GM20431 (cell line): ENCODE measurements around the gene WAPL.

Source experiments
- in situ Hi-C: fragments of 300-500 bp; cut with MseI, MboI; formaldehyde crosslinking; loops from one replicate; pipeline ENCODE4 v1.15.0; 2020; ENCODE audit warnings: low sequenced_read_pairs; ENCODE audit not compliant: unreplicated experiment

WAPL gene

DNA sequence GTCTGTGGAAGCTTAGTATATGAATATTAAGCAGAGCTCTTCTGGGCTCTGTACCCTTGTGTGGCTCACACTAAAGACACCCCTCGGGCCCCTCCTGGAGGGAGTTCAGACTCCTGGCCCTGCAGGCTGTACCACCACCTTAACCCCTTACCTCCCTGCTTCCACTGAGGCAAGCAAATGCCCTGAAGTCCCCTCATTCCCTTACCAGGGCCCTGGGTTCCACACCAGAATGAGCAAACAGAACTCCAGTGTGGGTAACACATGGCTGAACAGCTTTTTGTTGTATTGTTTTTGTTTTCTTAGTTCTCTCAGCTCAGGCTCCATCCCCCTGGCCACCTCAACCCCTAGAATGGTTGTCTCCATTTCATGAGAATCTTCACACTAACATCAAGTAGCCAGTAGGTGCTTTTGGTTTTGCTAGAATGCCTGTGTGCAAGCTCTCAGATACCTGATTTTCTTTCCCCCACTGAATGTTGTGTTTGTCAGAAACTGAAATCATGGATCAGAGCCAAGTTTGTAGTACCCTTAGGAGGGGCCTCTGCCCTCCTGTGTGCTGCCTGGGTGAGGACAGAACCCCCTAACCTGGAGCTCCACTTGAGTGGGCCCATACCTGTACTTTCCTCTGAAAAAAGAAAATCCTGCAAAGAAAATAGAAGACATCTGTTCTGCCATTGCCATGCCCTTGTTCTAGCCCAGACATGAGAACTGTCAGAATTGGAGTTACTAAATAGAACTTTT, 2.8 kb upstream of the WAPL start:
- in situ Hi-C loops: no loop called here

DNA sequence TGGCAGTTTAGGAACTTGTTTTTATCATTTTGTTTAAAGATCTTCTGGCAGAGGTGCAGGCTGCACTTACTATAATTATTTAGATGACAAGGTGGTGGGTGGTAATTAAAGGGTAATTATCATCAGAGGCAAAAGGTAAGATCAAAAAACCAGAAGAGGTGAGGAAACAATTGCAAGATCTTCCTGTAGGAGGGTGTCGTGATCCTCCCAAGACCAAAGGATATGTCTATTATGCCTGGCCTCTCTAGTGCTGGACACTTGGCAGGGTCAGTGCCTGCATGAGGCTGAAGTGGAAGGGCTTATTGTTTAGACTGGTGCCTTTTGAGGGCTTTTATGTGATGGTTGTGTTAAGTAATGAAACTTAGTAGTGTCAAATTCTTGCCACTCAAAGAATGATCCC, 1.8 kb upstream of the WAPL start:
- in situ Hi-C loops: no loop called here

DNA sequence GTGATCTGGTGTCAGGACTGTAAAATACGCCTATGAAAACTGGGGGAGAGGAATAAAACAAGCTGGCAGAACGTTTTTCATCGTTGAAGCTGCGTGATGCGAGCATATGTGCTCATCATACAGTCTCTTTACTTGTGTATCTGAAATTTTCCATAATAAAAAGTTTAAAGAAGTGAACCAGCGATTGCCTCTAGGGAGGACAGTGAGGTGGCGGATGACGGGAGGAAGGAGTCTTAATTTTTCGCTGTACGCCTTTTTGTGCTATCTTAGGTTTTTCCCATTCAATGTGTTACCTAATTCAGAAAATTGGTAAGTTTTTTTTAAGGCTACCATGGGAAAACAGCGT, 891 bp upstream of the WAPL start:
- in situ Hi-C loops: no loop called here

DNA sequence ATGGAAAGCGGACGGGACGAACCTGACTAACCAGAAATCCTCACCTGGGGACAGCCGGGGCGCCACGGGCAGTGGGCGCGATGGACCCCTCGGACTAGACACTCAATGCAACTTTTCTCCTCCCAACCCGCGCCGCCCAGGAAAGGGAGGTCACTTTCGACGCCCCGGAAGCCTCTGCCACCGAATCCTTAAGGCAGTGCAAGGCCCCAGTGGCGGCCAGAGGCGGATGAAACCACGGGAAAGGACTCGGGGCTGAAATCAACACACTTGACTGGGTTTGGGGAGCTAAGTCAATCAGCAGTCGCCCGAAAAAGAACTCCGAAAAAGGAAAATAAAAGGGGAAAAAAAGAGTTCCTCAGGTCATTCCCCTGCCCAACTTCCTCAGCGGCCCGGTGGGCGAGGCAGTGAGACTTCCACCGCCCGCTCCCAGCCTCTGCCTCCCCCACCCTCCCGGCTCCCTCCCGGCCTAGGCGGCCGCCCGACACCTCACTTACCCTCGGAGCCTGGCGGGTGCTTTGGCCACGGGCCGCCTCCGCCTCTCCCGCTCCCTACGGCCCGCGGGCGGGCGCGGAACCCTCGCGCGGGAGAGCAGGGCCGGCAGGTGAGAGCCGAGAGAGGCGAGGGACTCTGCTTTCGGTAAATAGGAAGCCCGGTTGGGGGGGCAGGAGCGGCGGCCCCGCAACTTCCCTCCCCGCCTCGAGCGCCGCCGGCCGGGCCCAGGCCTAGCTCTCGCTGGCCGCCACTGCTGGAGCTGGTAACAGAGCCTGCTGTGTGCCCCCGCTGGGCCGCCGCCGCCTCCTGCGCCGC, 518 bp downstream of the WAPL start:
- in situ Hi-C loops: no loop called here

DNA sequence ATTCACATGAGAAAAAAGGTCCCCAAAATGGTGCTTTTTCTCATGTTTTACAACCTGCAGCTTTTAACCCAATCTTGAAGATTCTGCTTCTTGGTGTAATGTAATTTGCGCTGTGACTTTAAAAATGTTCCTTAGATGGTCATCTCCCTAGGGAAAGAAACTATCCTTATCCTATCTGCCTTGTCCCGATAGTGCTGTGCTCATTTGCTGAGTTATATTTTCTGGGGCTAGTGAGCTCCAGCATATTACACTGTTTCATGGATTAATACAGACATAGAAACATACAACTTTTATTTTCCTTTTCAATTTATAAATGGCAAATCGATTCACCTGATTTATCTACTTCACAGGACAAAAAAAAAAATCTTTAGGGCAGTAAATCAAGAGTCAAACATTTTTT, 2.8 kb downstream of the WAPL start:
- in situ Hi-C loops: no loop called here

DNA sequence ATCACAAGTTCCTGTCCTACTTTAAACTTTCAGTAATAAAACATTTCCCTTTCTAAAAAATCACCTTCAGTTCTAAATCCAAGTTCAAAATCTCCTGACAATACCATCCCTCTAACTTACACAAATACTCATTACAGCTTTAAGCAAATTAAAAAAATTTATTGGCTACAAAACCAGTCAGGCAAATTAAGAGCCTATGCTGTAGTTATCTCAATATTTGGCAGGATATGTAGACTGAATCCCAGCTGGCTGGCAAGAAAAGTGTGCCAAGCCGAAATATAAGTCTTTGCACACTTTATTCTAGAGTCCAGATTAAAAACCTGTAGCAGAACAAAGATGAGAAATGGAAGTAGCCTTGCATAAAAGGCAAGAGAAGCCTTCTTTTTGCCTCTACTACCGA, 9.5 kb downstream of the WAPL start:
- in situ Hi-C loops: no loop called here

DNA sequence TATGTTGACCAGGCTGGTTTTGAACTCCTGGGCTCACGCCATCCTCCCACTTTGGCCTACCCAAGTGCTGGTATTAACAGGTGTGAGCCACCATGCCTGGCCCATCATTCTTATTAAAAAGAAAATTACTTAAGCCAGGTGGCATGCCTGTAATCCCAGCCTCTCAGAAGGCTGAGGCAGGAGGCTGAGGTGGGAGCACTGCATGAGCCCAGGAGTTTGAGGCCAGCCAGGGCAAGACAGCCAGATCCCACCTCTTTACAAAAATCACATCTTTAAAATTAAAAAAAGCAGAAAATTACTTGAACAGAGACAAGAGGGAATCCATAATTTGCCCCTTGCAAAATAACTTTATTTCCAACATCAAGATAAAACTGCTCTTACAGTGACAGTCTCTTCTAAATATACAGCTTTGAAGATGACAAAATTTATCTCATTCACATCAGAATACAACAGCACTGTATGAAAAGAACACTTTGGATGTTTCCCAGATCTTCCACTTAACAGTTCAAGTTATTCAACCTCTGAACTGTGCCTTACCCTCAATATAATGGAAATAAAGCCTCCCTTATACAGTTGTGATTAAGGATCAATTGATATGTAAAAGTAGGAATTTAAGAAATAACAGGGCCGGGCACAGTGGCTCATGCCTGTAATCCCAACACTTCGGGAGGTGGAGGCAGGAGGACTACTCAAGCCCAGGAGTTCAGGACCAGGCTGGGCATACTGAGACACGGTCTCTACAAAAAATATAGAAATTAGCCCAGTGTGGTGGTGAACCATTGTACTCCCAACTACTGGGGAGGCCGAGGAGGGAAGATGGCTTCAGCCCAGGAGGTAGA, 10.3 kb downstream of the WAPL start:
- in situ Hi-C loops: no loop called here

DNA sequence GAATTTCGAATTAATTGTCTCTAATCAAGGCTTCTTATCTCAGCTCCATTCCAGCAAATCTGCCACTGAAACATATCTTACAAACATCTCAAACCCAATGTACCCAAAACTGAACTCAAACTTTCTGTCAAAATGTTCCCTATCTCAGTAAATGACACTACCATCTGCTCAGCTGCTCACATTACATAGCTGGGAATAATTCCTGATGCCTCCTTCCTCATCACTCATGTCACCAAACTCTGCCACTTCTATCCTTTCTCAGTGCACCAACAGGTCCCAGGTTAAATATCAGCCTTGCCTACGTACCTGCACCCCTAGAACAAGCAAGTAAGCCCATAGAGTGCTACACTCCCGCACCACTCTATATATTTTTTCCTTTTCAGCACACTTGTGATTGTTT, 12.4 kb downstream of the WAPL start:
- in situ Hi-C loops: no loop called here

DNA sequence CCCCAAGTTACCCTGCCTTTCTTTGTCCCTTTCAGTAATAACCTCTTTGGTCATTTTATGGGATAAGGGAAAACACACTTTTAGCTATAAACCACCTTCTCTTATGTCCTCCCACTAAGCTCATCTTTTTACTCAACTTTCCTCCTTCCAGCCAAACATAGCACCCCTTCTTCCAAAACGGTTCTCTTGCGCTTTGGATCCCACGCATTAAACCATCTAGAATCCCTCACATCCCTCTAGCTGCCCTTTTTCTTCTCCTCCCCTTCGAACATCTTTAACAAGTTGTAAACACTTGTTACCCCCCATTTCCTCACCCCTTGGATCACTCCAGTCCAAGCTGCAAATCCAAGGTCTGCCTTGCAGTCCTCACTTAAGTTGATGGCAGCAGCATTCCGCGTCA, 13.4 kb downstream of the WAPL start:
- in situ Hi-C loops: no loop called here

DNA sequence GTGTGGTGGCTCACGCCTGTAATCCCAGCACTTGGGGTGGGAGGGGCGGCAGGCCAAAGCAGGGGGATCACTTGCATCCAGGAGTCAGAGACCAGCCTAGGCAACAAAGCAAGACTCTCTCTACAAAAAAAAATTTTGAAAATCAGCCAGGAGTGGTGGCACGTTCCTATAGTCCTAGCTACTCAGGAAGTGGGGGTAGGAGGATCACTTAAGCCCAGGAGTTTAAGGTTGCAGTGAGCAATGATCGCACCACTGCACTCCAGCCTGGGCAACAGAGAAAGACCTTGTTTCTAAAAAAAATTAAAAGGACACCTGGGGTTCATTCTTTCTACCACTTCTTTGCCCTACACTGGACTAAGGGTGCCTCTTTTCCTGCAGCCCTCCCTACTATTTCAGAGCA, 15.1 kb downstream of the WAPL start:
- in situ Hi-C loops: no loop called here

DNA sequence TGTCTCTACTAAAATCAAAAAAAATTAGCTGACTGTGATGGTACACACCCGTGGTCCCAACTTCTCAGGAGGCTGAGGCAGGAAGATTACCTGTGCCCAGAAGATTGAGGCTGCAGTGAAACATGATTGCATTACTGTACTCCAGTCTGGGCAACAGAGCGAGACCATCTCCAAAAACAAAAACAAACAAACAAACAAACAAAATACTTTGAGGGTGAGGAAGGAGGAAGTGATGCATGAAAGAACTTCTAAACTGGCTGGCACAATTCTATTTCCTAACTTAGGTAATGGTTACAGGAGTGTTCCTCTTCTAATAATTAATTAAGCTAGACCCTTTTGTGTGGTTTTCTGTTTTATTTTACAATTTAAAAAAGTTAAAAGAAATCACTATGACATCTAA, 15.5 kb downstream of the WAPL start:
- in situ Hi-C loops: no loop called here

DNA sequence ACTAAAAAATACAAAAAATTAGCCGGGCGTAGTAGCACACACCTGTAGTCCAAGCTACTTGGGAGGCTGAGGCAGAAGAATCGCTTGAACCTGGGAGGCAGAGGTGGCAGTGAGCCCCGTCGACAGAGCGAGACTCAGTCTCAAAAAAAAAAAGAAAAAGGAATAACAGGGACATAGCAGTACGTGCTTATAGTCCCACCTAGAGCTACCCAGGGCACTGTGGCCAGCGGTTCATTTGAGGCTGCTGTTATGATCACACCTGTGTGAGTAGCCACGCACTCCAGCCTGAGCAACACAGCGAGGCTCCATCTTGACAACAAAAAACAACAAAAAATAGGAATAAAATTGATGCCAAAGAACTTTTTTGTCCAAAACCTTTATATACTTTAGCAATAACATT, 17.1 kb downstream of the WAPL start:
- in situ Hi-C loops: no loop called here

DNA sequence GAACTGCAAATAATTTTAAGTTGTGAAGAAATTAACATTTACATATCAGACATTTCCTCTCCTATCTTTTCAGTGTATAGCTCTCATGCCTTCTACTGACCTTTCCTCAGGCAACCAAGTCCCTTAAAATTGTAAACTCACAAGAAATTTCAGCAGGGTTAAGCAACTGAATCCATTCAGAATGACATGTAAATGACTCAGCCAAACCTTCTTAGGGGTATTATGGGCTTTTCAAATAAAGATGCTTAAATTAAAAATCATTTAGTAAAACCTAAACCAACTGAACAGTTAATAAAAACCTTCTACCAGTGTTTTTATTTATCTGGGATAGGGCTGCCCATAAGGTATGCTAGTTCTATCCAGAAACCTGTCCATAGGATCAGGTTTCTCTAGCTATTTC, 20.7 kb downstream of the WAPL start:
- in situ Hi-C loops: no loop called here

DNA sequence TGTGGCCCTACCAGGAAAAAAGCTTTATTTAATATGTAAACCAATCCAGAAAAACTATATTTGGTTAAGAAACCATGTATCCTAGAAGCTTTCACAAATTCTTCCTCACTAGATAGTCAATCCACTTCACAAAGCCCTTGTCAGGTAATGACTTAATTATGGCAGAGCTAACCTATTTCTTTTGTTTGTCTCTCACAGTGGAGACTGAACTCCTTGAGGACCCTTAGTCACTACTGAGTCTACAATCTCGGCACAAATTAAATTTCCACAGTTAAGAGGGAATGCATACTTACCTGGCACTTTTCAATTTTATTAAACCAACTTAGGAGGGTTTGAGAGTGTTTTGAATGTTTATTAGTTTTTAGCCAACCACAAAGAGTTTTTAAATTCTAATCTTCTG, 23.0 kb downstream of the WAPL start:
- in situ Hi-C loops: no loop called here

DNA sequence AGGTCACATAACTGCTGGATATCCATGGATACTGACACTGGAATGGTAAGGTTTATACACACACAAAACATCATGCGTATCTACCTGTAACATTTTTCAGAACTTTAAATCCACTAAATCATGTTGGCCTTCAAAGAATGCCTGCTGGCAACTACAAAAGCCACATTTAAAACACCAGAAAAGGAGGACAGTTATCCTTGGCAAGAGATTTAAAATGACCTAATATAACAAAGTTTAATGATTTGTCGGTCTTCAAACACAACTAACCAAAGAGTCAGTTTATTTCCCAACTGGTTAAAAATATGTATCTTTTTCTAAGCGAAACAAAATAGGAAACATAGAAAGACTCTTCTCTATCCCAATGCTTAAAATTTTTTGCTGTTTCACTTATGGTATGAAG, 24.0 kb downstream of the WAPL start:
- in situ Hi-C loops: no loop called here

DNA sequence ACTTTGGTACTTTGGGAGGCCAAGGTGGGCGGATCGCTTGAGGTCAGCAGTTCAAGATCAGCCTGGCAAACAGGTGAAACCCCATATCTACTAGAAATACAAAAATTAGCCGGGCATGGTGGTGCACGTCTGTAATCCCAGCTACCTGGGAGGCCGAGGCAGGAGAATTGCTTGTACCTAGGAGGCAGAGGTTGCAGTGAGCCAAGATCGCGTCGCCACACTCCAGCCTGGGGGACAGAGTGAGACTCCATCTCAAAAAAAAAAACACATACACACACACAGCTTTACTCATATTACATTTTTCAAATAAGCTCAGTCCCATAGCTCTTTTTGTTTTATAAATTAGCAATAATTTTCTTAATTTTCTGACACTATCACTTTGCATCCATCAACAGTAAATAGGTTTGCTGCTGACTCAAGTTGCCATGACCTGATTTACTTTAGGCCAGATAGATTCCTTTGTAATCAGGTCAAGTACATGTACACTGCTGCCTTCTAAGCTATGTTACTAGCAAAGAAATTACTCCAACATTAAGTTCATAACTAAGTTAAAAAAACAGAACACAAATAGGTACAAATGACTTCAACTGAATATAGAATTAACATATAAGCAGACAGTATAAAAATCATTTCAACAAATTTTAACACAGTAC, 31.5 kb downstream of the WAPL start:
- in situ Hi-C loops: no loop called here

DNA sequence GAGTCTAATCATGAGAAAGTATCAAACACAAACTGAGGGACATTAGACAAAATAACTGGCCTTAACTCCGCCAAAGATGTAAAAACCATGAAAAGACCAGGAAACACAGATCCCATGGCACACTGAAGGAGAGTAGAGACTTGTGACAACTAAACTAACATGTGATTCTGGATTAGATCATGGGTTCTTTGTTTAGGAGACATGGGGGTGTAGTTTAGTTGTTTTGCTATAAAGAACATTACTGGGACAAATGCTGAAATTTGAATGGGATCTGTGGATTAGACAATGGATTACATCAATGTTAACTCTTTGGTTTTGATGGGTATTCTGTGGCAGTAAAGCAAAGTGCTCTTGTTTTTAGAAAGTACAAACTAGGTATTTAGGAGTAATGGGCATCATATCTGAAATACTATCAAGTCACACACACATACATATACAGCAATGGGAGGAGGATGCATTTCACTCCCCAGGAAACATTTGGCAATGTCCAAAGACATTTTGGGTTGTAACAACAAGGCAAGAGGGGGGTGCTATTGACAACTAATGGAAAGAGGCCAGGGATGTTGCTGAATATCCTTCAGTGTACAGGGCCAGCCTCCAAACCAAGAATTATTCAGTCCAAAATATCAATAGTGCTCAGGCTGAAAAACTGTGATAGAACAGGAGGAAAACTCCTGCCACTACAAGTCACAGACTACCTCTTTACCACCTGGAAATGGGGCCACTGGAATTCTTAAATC, 32.4 kb downstream of the WAPL start:
- in situ Hi-C loops: no loop called here

DNA sequence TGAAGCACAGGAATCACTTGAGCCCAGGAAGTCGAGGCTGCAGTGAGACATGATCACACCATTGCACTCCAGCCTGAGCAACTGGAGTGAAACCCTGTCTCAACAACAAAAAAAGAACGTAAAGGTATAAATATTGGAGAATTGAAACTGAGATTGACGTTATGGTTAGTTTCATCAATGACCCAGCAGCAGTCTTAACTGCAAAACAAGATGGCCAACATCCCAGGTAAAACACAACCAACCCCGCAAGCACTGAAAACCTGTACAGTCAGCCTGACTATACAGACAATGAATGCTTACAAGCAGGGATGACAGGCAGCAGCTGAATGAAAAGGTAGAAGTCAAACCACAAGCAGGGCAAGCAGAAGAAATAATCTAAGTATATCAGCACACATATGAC, 34.7 kb downstream of the WAPL start:
- in situ Hi-C loops: no loop called here

DNA sequence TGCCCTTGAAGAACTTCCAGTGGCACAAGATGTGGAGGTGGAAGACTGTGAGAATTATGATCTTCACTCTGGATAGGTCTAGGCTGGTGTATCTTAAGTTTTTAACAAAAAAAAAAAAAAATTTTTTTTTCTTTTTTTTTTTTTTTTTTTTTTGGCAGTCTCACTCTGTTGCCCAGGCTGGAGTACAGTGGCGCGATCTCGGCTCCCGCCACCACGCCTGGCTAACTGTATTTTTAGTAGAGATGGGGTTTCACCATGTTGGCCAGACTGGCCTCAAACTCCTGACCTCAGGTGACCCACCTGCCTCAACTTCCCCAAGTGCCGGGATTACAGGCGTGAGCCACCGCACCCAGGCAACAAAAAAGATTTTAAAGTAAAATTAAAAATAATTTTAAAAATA, 37.9 kb downstream of the WAPL start:
- in situ Hi-C loops: no loop called here

DNA sequence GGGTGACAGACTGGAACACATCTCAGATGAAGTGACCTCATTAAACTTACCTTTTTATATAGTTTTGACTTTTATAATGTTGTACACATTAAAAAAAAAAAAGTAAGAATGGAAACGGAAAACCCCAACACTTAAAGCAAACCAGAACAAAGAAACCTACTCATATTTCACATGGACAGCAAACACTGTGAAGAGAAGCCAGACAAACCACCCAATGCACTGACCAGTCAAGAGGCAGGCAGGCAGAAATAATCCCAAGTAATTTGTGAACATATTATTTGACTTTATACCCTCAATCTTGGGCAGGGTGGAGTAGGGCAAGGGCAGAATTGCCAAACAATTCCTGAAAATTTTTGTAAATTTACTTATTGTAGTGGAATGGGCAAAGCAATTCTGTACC, 39.8 kb downstream of the WAPL start:
- in situ Hi-C loops: no loop called here
